ENCODE data around the gene RYR2. TPM values are rescaled to one million over a fixed set of nuclear protein-coding genes. Genes with fewer than 3 reads are reported as not detected.
"Not testable (repeated sequence)": the region's sequence is repeated elsewhere in the genome, so short reads cannot be mapped to it uniquely, and the experiment has no call there.

The RYR2 gene
- total RNA-seq, 2 experiments from 2014 or later, result not detected

DNA sequence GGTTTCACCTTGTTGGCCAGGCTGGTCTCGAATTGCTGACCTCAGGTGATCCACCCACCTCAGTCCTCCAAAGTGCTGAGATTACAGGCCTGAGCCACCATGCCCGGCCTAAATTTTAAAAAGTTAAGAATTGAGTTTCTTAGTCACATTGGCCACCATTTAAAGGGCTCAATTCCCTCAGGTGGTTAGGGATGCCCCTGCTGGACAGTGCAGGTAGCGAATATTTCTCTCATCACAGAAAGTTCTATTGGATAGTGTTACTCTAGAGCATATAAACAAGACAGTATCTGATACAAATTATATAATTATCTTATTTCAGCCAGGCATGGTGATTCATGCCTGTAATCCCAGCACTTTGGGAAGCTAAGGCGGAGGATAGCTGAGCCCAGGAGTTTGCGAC, 528.5 kb downstream of the RYR2 start:
- no peak overlapping the region for H3K27ac Mint-ChIP-seq
- peaks cover 2% of the 10 kb centered on the region for H3K9me3 Mint-ChIP-seq
- ATAC-seq (ENCODE audit: low read depth) (no peak), DNase-seq (no peak)
- H3K4me3 Mint-ChIP-seq, result no peak overlapping the region
- H3K36me3 Mint-ChIP-seq, result no peaks in the 10 kb centered on the region
- no peaks in the 10 kb centered on the region for H3K4me1 Mint-ChIP-seq
- no peaks in the 10 kb centered on the region for H3K27me3 Mint-ChIP-seq
- POLR2A ChIA-PET, result interaction anchor here (0.7 kb wide), 1 partner anchor 458 kb away, joined by 4 read pairs; no protein-coding TSS in a partner anchor

- Mint-ChIP-seq H3K4me3 (no peak overlapping the region), H3K36me3 (no peaks in the 10 kb centered on the region), H3K4me1 (no peaks in the 10 kb centered on the region), H3K27me3 (no peaks in the 10 kb centered on the region), H3K9me3 (peaks cover 4% of the 10 kb centered on the region), H3K27ac (no peak overlapping the region)
- POLR2A ChIA-PET, result no interaction called here
- ATAC-seq (ENCODE audit: low read depth) (no peak), DNase-seq (no peak)
Observed at GRCh38 chr1:237574536-237574935, 532.6 kb downstream of the RYR2 start.

- H3K4me3 Mint-ChIP-seq, result no peak overlapping the region
- ATAC-seq (ENCODE audit: low read depth) (no peak), DNase-seq (no peak)
- peaks cover 7% of the 10 kb centered on the region for H3K9me3 Mint-ChIP-seq
- H3K27ac Mint-ChIP-seq, result no peak overlapping the region
- H3K4me1 Mint-ChIP-seq, result no peaks in the 10 kb centered on the region
- H3K27me3 Mint-ChIP-seq, result no peaks in the 10 kb centered on the region
- no peaks in the 10 kb centered on the region for H3K36me3 Mint-ChIP-seq
- POLR2A ChIA-PET, result no interaction called here
Observed at GRCh38 chr1:237578540-237578939, 536.6 kb downstream of the RYR2 start.

DNA sequence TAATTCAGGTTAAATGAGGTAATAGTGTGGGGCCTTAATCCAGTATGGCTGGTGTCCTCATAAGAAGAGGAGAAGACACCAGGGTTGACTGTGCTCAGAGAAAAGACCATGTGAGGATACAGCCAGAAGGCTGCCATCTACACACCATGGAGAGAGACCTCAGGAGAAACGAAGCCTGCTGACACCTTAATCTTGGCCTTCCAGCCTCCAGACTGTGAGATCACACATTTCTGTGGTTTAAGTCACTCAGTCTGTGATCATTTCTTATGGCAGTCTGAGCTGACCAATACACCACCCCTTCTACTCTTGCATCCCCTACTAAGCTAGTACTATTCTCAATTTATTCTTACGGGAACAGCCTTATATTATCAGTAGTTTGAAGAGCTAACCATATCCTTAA, 538.7 kb downstream of the RYR2 start:
- Mint-ChIP-seq H3K27ac (no peak overlapping the region), H3K4me1 (no peaks in the 10 kb centered on the region)
- ATAC-seq (ENCODE audit: low read depth), result no peak

DNA sequence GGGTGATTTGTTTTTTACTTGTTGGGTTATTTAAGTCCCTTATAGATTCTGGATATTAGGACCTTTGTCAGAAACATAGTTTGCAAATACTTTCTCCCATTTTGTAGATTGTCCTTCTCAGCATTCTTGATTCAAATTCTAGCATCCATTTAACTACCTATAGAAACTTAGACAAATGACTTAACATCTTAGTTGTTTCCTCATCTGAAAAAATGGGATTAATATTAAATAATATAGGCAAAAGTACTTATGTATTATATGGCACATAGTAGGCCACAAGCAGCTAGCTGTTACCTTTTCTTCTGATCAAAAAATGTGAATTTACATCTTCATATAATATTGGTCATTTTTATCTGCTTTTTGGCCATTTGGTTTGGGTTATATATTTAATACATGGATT, 541.3 kb downstream of the RYR2 start:
- Mint-ChIP-seq H3K27ac (no peak overlapping the region), H3K9me3 (peaks cover 3% of the 10 kb centered on the region), H3K4me1 (no peaks in the 10 kb centered on the region), H3K27me3 (no peaks in the 10 kb centered on the region), H3K36me3 (no peaks in the 10 kb centered on the region), H3K4me3 (no peak overlapping the region)
- ATAC-seq (ENCODE audit: low read depth) (no peak), DNase-seq (no peak)
- POLR2A ChIA-PET, result no interaction called here

More for the DNA sequence above, 538.7 kb downstream of the RYR2 start:
- Mint-ChIP-seq H3K36me3 (no peaks in the 10 kb centered on the region), H3K27me3 (no peaks in the 10 kb centered on the region), H3K9me3 (peaks cover 5% of the 10 kb centered on the region), H3K4me3 (no peak overlapping the region)
- POLR2A ChIA-PET, result no interaction called here
- no peak for DNase-seq

DNA sequence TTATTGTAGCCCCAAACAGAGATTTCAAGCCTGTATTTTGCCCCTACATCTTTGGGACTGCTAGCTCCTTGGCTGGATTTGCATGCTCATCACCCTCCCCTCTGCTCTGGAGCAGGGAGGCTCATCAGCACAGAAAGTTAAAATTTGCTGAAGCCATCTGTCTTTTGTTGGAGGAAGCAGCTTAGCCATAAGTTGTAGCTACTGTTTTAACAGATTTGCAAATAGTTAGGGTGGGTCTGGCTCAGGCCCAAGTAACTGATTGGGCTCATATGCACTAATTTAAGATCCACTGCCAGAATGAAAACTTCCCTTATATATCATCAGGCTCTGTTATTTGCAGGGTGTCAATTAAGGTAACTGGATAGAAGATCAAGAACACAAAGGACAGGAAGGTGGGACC, 541.8 kb downstream of the RYR2 start:
- Mint-ChIP-seq H3K4me3 (no peak overlapping the region), H3K36me3 (no peaks in the 10 kb centered on the region), H3K9me3 (peaks cover 3% of the 10 kb centered on the region), H3K27me3 (no peaks in the 10 kb centered on the region), H3K4me1 (no peaks in the 10 kb centered on the region), H3K27ac (no peak overlapping the region)
- POLR2A ChIA-PET, result no interaction called here
- ATAC-seq (ENCODE audit: low read depth) (no peak), DNase-seq (no peak)

DNA sequence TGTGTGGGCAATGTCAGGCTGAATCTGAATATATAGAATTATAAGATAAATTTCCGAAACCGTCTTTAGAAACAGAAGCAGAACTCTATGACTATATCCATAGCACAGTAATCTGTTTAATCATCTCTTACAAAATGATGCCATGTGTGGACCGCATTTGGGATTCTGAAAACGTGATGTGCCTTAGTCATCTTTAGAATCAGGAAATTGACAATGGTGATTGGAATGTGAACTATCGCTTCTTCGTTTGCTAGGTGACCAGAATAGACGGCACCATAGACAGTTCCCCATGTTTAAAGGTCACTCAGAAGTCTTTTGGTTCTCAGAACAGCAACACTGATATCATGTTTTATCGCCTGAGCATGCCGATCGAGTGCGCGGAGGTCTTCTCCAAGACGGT, 548.4 kb downstream of the RYR2 start:
- H3K4me1 Mint-ChIP-seq, result no peaks in the 10 kb centered on the region
- POLR2A ChIA-PET, result no interaction called here
- H3K27me3 Mint-ChIP-seq, result no peaks in the 10 kb centered on the region
- H3K27ac Mint-ChIP-seq, result no peak overlapping the region
- ATAC-seq (ENCODE audit: low read depth), result no peak
- no peak for DNase-seq
- H3K36me3 Mint-ChIP-seq, result no peaks in the 10 kb centered on the region
- peaks cover 6% of the 10 kb centered on the region for H3K9me3 Mint-ChIP-seq
- no peak overlapping the region for H3K4me3 Mint-ChIP-seq

GRCh38 chr1:237591353-237591752, 549.4 kb downstream of the RYR2 start:
- no peak for DNase-seq
- POLR2A ChIA-PET, result no interaction called here
- H3K4me3 Mint-ChIP-seq, result no peak overlapping the region
- no peaks in the 10 kb centered on the region for H3K4me1 Mint-ChIP-seq
- no peak for ATAC-seq (ENCODE audit: low read depth)
- H3K27me3 Mint-ChIP-seq, result no peaks in the 10 kb centered on the region
- no peaks in the 10 kb centered on the region for H3K36me3 Mint-ChIP-seq
- H3K9me3 Mint-ChIP-seq, result peaks cover 6% of the 10 kb centered on the region
- H3K27ac Mint-ChIP-seq, result no peak overlapping the region

- not testable (repeated sequence) for ATAC-seq (ENCODE audit: low read depth)
Observed at GRCh38 chr1:237603036-237603568, 561.1 kb downstream of the RYR2 start.

GRCh38 chr1:237608433-237608832, 566.4 kb downstream of the RYR2 start:
- Mint-ChIP-seq H3K4me3 (no peak overlapping the region), H3K27ac (no peak overlapping the region), H3K27me3 (no peaks in the 10 kb centered on the region), H3K36me3 (no peaks in the 10 kb centered on the region), H3K4me1 (no peaks in the 10 kb centered on the region), H3K9me3 (peaks cover 11% of the 10 kb centered on the region)
- DNase-seq (no peak), ATAC-seq (ENCODE audit: low read depth) (no peak)
- POLR2A ChIA-PET, result no interaction called here

More at GRCh38 chr1:237603036-237603568, 561.1 kb downstream of the RYR2 start:
- H3K36me3 Mint-ChIP-seq, H3K4me3 Mint-ChIP-seq, H3K27me3 Mint-ChIP-seq, H3K27ac Mint-ChIP-seq, POLR2A ChIA-PET, H3K4me1 Mint-ChIP-seq, H3K9me3 Mint-ChIP-seq, DNase-seq: not testable (repeated sequence)

DNA sequence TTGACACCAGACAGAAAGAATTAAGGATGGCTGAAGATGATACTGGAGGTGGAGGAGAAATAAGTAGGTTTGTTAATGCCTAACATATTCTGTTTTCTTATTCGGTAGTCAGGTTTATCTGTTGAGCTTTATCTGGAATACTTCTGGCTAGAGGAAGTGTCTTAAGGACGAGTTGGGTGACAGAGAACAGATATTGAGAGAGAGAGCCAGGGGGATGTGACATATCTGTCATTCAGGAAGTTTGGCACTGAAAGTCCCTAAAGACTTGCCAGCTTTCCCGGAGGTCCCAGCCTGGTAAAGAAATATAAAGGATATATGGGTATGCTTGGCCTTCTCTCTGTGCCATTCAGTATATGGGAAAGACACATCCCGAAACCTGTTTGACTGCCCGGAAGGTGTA, 568.2 kb downstream of the RYR2 start:
- ATAC-seq (ENCODE audit: low read depth) (no peak), DNase-seq (no peak)
- Mint-ChIP-seq H3K27ac (no peak overlapping the region), H3K27me3 (no peaks in the 10 kb centered on the region), H3K9me3 (peaks cover 5% of the 10 kb centered on the region), H3K4me3 (no peak overlapping the region), H3K36me3 (no peaks in the 10 kb centered on the region), H3K4me1 (no peaks in the 10 kb centered on the region)
- POLR2A ChIA-PET, result no interaction called here

- no peaks in the 10 kb centered on the region for H3K27me3 Mint-ChIP-seq
- DNase-seq (no peak), ATAC-seq (ENCODE audit: low read depth) (no peak)
- no peaks in the 10 kb centered on the region for H3K36me3 Mint-ChIP-seq
- H3K4me1 Mint-ChIP-seq, result no peaks in the 10 kb centered on the region
- H3K9me3 Mint-ChIP-seq, result peaks cover 7% of the 10 kb centered on the region
- no peak overlapping the region for H3K27ac Mint-ChIP-seq
- H3K4me3 Mint-ChIP-seq, result no peak overlapping the region
- POLR2A ChIA-PET, result no interaction called here
Observed at GRCh38 chr1:237613984-237614383, 572.0 kb downstream of the RYR2 start.

DNA sequence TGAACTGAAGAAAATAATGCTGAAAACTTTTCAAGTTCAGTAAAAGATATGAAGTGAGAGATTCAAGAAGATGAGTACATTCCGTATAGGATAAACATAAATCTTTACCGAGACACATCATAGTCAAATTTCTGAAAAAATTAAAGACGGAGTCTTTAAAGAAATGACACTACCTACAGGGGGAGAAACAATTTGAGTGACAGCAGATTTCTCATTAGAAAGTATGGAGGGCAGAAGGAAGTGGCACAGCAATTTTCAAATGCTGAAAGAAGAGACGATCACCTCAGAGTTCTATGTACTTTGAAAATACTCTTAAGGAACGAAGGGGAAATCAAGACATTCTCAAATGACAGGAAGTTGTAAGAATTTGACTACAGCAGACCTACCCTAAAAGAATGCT, 577.6 kb downstream of the RYR2 start:
- H3K4me1 Mint-ChIP-seq, result no peaks in the 10 kb centered on the region
- H3K27ac Mint-ChIP-seq, result no peak overlapping the region
- ATAC-seq (ENCODE audit: low read depth), result no peak
- peaks cover 5% of the 10 kb centered on the region for H3K9me3 Mint-ChIP-seq
- POLR2A ChIA-PET, result no interaction called here
- H3K27me3 Mint-ChIP-seq, result no peaks in the 10 kb centered on the region
- no peak for DNase-seq
- no peak overlapping the region for H3K4me3 Mint-ChIP-seq
- H3K36me3 Mint-ChIP-seq, result no peaks in the 10 kb centered on the region

- no peaks in the 10 kb centered on the region for H3K36me3 Mint-ChIP-seq
- no peak overlapping the region for H3K4me3 Mint-ChIP-seq
Observed at GRCh38 chr1:237634922-237635321, 592.9 kb downstream of the RYR2 start.

GRCh38 chr1:237638555-237638954, 596.6 kb downstream of the RYR2 start:
- DNase-seq, result no peak
- Mint-ChIP-seq H3K4me1 (no peaks in the 10 kb centered on the region), H3K27ac (no peak overlapping the region), H3K36me3 (no peaks in the 10 kb centered on the region), H3K9me3 (peaks cover 6% of the 10 kb centered on the region), H3K27me3 (no peaks in the 10 kb centered on the region), H3K4me3 (no peak overlapping the region)
- no peak for ATAC-seq (ENCODE audit: low read depth)
- POLR2A ChIA-PET, result no interaction called here

More at GRCh38 chr1:237634922-237635321, 592.9 kb downstream of the RYR2 start:
- Mint-ChIP-seq H3K27me3 (no peaks in the 10 kb centered on the region), H3K4me1 (no peaks in the 10 kb centered on the region), H3K27ac (no peak overlapping the region), H3K9me3 (peaks cover 6% of the 10 kb centered on the region)
- DNase-seq, result no peak
- no peak for ATAC-seq (ENCODE audit: low read depth)
- POLR2A ChIA-PET, result no interaction called here

Data from activated naive CD8-positive, alpha-beta T cell treated with anti-CD3 and anti-CD28 coated beads, Interleukin-2, amount 10 ng/mL, durations not matched to agents 7 days and 5 days (primary cell).